Stimulated activated CD4-positive, alpha-beta T cell treated with anti-CD3 and anti-CD28 coated beads, Interleukin-15, amount 100 ng/mL, for 24 hours (primary cell): ENCODE results near the gene C3orf70.

ENCODE experiments used
- DNase-seq: peaks from one replicate; pipeline ENCODE4 v3.0.0-alpha.2; 2020

C3orf70 gene

GRCh38 chr3:185082829-185083228 lies 70.0 kb downstream of the C3orf70 start:
- no peak for DNase-seq

GRCh38 chr3:185082149-185082548 lies 70.7 kb downstream of the C3orf70 start:
- DNase-seq = no peak

DNA sequence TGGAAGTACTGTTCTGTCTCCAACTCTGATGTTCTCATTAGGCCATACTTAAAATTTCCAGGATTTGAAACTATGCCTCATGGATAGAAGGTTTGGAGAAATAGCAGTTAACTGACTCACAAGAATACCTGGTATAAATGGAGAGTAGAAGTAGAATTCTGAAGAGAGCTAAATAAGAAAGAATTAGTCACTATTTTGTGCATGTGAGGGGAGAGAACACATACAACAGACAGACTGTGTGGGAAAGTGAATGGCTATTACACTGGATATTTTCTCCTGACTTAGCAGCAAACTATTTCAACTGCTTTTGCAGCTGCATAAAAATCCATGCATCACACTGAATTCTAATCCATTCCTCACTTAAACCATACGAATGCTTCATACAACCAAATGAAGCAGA lies 71.3 kb downstream of the C3orf70 start:
- no peak for DNase-seq

GRCh38 chr3:185079625-185080024 lies 73.2 kb downstream of the C3orf70 start:
- no peak for DNase-seq

DNA sequence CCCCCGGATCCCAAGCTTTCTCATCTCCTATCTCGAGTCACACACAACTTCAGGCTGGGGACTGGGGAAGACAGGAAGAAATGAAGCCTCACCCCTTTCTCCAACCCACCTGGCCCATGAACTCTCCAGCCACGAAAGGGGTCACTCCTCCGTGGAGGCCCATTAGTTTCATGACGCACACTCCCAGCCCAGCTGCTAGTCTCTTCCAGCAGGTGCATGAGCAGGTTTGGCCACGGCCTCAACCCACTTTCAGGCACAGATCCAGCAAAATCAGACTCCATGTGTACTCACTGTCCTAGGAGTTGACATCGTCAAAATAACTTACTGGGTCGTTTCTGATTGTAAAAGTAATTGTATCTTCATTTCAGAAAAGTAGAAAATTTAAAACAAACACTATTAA lies 76.6 kb downstream of the C3orf70 start:
- no peak for DNase-seq

GRCh38 chr3:185075547-185075946 lies 77.3 kb downstream of the C3orf70 start:
- no peak for DNase-seq

DNA sequence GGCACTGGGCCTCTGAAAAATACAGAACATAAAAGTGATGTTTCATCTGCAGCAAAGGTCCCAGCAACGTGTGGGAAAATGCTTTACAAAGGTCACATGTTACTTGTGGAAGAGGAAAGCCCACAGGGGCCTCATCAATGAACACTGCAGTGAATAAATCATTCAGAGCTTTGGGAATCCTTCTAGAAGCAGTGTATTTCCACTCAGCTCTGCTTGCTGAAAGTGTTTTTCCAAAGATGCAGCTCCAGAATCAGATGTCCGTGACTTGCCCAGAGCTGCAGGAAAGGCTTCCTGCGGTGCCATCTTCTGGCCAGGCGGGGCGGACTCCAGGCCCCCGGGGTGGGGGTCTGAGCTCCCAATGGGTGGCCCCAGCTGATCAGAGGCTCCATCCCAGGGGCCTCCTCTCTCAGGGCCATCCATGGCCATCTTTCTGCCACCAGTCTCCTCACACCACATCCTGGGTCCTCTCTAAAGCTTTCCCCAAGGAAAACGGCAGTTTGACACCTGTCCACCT lies 81.5 kb downstream of the C3orf70 start:
- DNase-seq = no peak

- DNase-seq = no peak
Observed at GRCh38 chr3:185070491-185071286, 82.2 kb downstream of the C3orf70 start.

- peak; percentile 6 for DNase-seq
Observed at GRCh38 chr3:185069037-185070030, 83.5 kb downstream of the C3orf70 start.

GRCh38 chr3:185067173-185067572 lies 85.7 kb downstream of the C3orf70 start:
- no peak for DNase-seq

DNA sequence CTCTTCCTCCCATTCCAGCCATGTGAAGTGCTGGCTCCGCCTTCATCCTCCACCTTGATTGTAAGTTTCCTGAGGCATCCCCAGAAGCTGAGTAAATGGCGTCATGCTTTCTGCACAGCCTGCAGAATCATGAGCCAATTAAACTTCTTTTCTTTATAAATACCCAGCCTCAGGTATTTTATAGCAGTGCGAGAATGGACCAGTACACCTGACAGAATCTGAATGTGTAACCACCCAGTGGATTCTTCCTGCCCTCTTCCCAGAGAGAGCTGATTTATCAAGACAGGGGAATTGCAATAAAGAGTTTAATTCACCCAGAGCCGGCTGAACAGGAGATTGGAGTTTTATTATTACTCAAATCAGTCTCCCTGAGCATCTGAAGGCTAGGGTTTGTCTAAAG lies 86.6 kb downstream of the C3orf70 start:
- DNase-seq = no peak

DNA sequence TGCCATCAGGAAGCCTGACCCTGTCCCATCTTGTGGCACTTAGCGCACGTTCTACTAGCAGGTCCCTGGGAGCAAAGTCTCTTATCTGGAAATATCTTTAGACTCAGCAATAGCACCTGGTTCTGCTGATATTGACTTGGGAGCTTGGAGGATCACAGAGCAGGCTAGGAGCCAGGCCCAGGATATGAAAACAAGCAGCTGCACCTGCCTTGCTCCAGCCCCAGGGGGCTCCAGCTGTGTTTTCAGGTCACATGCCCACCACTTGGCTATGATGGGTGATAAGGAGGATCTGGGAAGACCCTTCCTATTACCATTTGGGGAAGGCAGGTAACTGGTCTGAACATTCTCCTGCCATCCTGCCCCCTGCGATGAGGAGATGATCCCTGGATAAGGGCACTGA lies 87.8 kb downstream of the C3orf70 start:
- DNase-seq = no peak

DNA sequence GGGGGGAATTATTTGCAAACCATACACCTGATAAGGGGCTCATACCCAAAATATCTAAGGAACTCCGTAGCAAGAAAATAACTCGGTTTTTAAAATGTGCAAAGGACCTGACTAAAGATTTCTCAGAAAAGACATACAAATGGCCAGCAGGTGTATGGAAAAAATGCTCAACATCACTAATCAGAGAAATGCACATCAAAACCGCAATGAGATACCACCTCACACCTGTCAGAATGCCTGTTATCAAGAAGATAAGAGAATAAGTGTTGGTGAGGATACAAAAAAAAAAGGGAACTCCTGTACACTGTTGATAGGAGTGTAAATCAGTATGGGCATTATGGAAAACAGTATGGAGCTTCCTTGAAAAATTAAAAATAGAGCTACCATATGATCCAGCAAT lies 89.4 kb downstream of the C3orf70 start:
- no peak for DNase-seq

DNA sequence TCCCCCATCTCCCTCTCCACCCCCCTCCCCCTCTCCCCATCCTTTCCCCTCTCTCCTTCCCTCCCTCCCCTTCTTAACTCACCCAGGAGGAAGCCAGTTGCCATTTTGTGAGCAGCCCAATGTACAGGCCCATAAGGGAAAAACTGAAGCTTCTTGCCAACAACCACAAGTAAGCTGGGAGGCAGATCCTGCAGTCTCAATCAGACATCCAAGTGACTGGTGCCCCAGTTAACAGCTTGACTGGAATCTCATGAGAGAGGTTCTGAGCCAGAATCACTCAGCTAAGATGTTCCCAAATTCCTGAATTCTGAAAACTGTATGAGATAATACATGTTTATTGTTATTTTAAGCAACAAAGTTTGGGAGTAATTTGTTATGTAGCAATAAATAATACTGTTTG lies 90.7 kb downstream of the C3orf70 start:
- DNase-seq = no peak

DNA sequence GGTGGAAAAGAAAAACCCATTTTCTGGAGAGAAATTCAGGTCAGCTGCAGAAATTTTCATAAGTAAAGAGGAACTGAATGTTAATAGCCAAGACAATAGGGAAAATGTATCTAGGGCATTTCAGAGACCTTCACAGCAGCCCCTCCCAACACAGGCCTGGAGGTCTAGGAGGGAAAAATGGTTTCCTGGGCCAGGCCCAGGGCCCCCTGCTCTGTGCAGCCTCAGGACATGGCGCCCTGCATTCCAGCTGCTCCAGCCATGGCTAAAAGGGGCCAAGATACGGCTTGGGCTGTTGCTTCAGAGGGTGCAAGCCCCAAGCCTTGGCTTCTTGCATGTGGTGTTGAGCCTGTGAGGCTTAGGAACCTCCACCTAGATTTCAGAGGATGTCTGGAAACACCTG lies 92.2 kb downstream of the C3orf70 start:
- no peak for DNase-seq

DNA sequence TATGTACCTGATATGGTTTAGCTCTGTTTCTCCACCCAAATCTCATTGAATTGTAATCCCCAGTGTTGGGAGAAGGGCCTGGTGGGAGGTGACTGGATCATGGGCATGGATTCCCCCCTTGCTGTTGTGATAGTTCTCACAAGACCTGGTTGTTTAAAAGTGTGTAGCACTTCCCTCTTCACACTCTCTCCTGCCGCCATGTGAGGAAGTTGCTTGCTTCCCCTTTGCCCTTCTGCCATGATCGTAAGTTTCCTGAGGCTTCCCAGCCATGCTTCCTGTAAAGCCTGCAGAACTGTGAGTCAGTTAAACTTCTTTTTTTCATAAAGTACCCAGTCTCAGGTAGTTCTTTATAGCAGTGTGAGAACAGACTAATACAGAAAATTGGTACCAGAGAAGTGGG lies 93.1 kb downstream of the C3orf70 start:
- DNase-seq = no peak

GRCh38 chr3:185058796-185059195 lies 94.1 kb downstream of the C3orf70 start:
- DNase-seq = no peak

- DNase-seq = no peak
Observed at GRCh38 chr3:185057829-185058228, 95.0 kb downstream of the C3orf70 start.

- no peak for DNase-seq
Observed at GRCh38 chr3:185056908-185057307, 96.0 kb downstream of the C3orf70 start.

DNA sequence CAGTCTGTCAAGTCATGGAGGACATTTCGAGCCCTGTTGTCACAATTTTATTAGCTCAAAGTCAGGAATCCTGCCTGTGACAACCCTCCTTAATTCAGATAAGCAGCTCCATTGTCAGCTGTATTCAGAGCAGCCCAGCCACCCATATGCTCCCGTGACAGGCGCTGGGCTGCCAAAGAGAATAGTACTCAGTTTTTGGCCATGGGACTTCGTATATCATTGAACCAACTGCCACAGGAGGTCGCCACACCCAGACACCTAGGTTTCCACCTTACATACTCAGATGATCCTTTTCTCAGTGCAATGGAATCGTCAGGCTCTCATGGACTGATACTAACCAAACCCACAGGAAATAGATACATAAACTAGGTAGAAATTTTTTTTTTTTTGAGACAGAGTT lies 100.2 kb downstream of the C3orf70 start:
- DNase-seq = no peak

DNA sequence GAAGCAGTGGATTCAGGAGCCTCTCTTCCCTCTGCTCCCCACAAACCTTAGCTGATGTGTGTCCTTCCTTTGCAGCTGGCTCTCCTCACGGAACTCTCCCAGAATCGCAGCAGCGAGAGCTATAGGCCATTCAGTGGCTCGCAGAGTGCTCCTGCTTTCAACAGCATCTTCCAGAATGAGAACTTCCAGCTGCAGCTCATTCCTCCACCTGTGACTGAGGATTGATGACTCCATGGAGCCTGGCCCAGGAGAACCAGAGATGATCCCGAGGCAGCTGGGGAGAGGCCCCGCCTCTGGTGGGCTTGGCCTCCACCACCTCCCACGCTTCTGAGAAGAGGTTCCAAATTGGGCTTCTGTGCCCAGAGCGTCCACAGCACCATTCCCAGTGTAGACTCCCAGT lies 101.1 kb downstream of the C3orf70 start:
- no peak for DNase-seq

- no peak for DNase-seq
Observed at GRCh38 chr3:185049710-185050109, 103.2 kb downstream of the C3orf70 start.

DNA sequence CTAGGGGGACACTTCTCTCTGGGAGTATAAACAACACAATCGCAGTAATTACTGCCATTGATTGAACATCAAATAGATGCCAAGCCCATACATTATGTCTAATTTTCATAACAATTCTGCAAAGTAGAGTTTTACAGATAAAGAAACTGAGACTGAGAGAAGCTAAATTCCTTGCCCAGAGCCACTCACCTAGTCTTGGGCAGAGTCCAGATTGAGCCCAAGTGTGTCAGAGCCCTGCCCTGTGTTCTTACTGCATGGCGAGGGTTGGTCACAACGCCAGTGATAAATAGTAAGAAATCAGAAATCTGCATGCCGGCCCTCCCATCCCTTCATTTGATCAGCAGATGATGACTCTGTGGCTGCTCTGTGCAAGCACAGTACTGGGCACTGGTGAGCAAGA lies 106.3 kb downstream of the C3orf70 start:
- DNase-seq = no peak

DNA sequence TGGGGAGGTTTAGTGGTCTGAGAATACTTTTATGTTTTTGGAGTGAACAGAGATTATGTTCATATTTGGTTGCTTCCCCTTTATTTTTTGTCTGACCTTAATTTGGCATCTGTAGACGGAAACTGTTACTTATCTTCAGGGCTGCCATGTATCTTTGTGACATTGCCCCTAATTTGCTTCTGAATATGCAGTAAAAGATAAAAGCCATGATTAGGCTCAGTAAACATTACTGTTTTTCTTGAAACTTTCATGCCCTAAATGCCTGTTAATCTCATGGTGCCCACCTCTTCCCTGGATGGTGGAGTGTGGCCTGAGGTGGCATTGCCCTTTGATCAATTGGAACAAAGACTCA lies 106.7 kb downstream of the C3orf70 start:
- no peak for DNase-seq
